GM13976 (cell line): ENCODE measurements around the gene HBB.

ENCODE experiments used
- DNase-seq: peaks from one replicate; pipeline ENCODE4 v3.0.0; 2012; ENCODE audit warnings: low spot score
- in situ Hi-C: fragments of 300-500 bp; cut with MboI; formaldehyde crosslinking; loops from one replicate; pipeline ENCODE4 v1.12.0; 2022; ENCODE audit warnings: low sequenced_read_pairs, mixed read lengths, inconsistent platforms; ENCODE audit not compliant: unreplicated experiment
- TF ChIP-seq, protein P1 (sequence below): IDR thresholded peaks from 2 replicates; pipeline ENCODE4 v1.5.1; 2012; ENCODE audit warnings: borderline replicate concordance, mild to moderate bottlenecking; ENCODE audit not compliant: insufficient read depth; ENCODE audit errors: extremely low read depth, missing control alignments, control extremely low read depth

Gene HBB

DNA sequence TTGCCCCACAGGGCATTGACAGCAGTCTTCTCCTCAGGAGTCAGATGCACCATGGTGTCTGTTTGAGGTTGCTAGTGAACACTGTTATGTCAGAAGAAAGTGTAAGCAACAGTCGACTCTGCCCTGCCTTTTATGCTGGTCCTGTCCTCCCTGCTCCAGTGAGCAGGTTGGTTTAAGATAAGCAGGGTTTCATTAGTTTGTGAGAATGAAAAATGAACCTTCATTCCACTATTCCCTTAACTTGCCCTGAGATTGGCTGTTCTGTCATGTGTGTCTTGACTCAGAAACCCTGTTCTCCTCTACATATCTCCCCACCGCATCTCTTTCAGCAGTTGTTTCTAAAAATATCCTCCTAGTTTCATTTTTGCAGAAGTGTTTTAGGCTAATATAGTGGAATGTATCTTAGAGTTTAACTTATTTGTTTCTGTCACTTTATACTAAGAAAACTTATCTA, 7.5 kb upstream of the HBB start, which contains the start of gene HBD:
Gene HBD, minus strand, starts transcription at position 103 of the 454 bp plus-strand sequence. Its CDS starts 50 bp downstream, at position 53.
- in situ Hi-C loops: no loop called here
- DNase-seq: no peak
- TF ChIP-seq, protein P1, sequence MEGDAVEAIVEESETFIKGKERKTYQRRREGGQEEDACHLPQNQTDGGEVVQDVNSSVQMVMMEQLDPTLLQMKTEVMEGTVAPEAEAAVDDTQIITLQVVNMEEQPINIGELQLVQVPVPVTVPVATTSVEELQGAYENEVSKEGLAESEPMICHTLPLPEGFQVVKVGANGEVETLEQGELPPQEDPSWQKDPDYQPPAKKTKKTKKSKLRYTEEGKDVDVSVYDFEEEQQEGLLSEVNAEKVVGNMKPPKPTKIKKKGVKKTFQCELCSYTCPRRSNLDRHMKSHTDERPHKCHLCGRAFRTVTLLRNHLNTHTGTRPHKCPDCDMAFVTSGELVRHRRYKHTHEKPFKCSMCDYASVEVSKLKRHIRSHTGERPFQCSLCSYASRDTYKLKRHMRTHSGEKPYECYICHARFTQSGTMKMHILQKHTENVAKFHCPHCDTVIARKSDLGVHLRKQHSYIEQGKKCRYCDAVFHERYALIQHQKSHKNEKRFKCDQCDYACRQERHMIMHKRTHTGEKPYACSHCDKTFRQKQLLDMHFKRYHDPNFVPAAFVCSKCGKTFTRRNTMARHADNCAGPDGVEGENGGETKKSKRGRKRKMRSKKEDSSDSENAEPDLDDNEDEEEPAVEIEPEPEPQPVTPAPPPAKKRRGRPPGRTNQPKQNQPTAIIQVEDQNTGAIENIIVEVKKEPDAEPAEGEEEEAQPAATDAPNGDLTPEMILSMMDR: no peak

DNA sequence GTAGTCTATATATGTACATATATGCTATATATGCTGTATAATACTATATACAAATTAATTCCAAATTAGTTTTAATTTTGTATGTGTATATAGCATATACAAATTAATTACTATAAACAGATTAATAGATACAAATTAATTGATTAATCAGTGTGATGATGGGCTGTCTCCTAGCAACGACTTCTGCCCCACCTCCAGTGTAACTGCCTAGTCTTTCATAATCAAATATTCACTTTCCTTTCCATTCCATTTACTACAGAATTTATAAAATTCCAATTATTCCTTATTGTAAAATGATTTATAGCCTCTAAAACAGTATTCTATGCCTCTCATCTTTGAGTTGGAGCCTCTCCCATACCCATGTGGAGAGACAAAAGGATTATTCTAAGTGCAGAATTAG, 6.4 kb upstream of the HBB start:
- DNase-seq: no peak
- TF ChIP-seq, protein P1: no peak
- in situ Hi-C loops: no loop called here

DNA sequence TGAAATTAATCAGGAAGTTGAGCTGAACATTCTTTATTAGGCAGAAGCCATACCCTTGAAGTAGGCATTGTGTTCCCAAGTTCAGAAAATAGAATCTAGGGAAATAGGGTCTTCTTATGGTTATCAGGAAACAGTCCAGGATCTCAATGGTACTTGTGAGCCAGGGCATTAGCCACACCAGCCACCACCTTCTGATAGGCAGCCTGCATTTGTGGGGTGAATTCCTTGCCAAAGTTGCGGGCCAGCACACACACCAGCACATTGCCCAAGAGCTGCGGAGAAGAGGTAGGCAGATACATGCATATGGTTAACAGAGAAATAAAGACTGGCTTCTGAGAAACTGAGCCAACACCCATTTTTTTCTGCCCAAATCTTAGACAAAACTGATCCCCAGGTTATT, 6.0 kb upstream of the HBB start:
- in situ Hi-C loops: no loop called here
- no peak for DNase-seq
- TF ChIP-seq, protein P1: no peak

DNA sequence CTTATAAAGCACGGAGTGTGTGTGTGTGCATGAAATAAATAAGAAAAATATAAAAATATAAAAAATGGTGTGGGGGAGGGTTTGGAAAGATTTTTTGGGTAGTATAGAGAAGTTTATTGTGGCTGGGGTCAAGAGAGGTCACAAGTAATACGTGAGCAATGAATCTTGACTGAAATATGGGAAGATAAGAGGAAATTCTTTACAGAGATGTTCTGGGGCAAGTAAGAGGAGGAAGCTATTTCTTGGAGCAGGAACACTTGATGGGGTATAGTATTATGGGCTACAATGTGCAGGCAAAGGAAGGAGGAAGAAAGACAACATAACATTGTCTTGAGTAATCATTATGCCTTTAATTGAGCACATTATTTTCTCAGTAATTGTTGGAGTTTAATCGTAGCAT, 5.3 kb upstream of the HBB start:
- in situ Hi-C loops: no loop called here
- no peak for DNase-seq
- TF ChIP-seq, protein P1: no peak

DNA sequence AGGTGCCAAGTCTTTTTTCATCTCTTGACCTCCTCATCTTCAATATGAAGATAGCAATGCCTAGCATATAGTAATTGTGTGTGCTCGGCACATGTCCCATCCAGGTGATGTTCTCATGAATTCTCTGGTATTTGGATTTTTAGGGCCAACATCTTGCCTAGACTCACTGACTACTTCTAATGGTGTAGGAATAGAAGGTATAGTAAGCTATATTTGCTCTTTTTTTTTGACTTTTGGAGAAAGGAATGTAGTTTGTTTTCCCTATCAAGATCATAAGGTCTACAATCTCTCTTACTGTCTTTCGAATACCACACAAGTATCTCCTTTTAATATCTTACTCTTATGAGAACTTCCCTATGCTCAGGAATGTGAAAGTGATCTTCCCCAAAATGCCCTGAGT, 4.2 kb upstream of the HBB start:
- TF ChIP-seq, protein P1: no peak
- in situ Hi-C loops: no loop called here
- DNase-seq: no peak

DNA sequence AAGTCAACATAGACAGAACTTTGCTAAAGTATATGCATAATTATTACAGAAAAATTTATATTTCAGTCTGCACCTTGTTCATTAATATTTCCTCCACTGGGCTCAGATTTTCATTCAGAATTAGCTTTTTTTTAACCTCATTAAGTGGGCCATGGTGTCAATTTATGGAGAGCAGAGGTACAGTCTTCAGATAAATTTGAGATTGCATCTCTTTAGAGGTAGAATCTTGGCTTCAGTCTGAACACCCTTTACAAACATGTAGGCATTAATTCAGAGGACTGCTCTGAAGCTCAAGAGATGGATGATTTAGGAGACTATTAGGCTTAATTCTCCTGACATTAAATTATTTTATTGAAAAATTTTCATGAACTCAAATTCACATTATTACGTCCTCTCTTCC, 3.4 kb upstream of the HBB start:
- TF ChIP-seq, protein P1: no peak
- in situ Hi-C loops: no loop called here
- DNase-seq: no peak

DNA sequence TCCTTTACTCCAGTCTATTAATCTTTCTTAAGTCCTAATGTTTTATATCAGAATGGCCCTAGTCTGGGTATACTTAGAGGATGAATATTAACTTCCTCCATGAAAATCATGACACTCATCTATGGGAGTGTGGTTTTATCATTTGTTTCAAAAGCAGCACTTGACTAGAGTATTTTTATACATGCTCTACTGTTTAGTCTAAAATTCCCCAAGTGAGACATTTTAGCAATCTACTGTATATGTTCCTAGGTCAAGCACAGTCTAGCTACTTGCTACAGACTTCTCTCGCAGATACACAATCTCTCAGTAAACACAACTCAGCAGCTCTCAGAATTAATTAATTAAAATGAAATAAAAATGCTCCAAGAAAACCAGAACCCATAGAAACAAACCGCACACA, 2.9 kb upstream of the HBB start:
- in situ Hi-C loops: no loop called here
- TF ChIP-seq, protein P1: no peak
- DNase-seq: no peak
